GM21619 (cell line): Measurements from ENCODE around the gene FRY.

ENCODE experiments used
- ATAC-seq: cut with Tn5 transposase; IDR thresholded peaks from one replicate; pipeline ENCODE4 v1.9.1; 2021; ENCODE audit not compliant: unreplicated experiment

The FRY gene

GRCh38 chr13:32126278-32126677 lies 94.7 kb downstream of the FRY start:
- no peak for ATAC-seq

GRCh38 chr13:32126756-32127155 lies 95.2 kb downstream of the FRY start:
- ATAC-seq: no peak

- no peak for ATAC-seq
These were observed 96.1 kb downstream of the FRY start for GRCh38 chr13:32127691-32128090.

GRCh38 chr13:32134241-32135055 lies 102.9 kb downstream of the FRY start:
- no peak for ATAC-seq

GRCh38 chr13:32135056-32135390 lies 103.4 kb downstream of the FRY start:
- no peak for ATAC-seq

- no peak for ATAC-seq
These were observed 104.1 kb downstream of the FRY start for GRCh38 chr13:32135655-32136054.

GRCh38 chr13:32136061-32136460 lies 104.5 kb downstream of the FRY start:
- no peak for ATAC-seq

GRCh38 chr13:32136716-32137115 lies 105.1 kb downstream of the FRY start:
- ATAC-seq: no peak

GRCh38 chr13:32139251-32139650 lies 107.7 kb downstream of the FRY start:
- no peak for ATAC-seq

GRCh38 chr13:32140109-32140508 lies 108.5 kb downstream of the FRY start:
- no peak for ATAC-seq

GRCh38 chr13:32141462-32141861 lies 109.9 kb downstream of the FRY start:
- no peak for ATAC-seq

GRCh38 chr13:32142115-32142514 lies 110.5 kb downstream of the FRY start:
- ATAC-seq: no peak

GRCh38 chr13:32142956-32143375 lies 111.4 kb downstream of the FRY start:
- no peak for ATAC-seq

- ATAC-seq: no peak
These were observed 115.6 kb downstream of the FRY start for GRCh38 chr13:32147193-32147592.

- no peak for ATAC-seq
These were observed 116.4 kb downstream of the FRY start for GRCh38 chr13:32147976-32148375.

- no peak for ATAC-seq
These were observed 118.7 kb downstream of the FRY start for GRCh38 chr13:32150239-32150638.

- no peak for ATAC-seq
These were observed 119.2 kb downstream of the FRY start for GRCh38 chr13:32150794-32151193.

GRCh38 chr13:32151240-32151639 lies 119.7 kb downstream of the FRY start:
- no peak for ATAC-seq

GRCh38 chr13:32153056-32153455 lies 121.5 kb downstream of the FRY start:
- no peak for ATAC-seq

GRCh38 chr13:32159137-32159869 lies 127.7 kb downstream of the FRY start:
- no peak for ATAC-seq

- no peak for ATAC-seq
These were observed 130.9 kb downstream of the FRY start for GRCh38 chr13:32162395-32163005.

- ATAC-seq: no peak
These were observed 133.2 kb downstream of the FRY start for GRCh38 chr13:32164622-32165268.
